ENCODE data around the gene NDRG4.

Gene NDRG4

GRCh38 chr16:58461640-58462039 is 38.3 kb upstream of the NDRG4 start:
- no peaks in the 10 kb centered on the region for H3K36me3 ChIP-seq (replicated peaks)
- H3K4me3 ChIP-seq = no peak overlapping the region
- H3K4me1 ChIP-seq = no peaks in the 10 kb centered on the region
- DNase-seq (ENCODE audit: low spot score in 2 of 2) = no peak
- in situ Hi-C loops (cut with MboI; ENCODE audit: low sequenced_read_pairs) = no loop called here
- peaks cover 25% of the 10 kb centered on the region for H3K27me3 ChIP-seq (ENCODE audit: low read depth)
- no peaks in the 10 kb centered on the region for H3K9me3 ChIP-seq

DNA sequence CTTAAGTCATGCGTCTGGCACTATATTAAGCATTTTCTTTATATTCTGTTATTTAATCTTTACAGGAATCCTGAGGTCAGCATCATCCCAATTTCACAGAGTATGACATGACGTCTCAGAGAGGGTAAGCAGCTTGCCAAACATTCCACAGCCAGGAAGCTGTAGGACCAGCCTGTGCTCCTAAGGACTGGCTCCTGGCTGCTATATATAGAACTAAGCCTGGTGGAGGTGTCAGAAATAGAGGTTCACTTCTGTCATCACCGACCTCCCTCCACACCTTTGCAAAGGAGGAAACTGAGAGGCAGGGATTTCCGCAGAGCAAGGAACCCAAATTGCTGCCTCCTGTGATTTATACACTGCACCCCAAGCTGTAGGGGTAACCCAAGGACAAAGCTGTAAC is 37.9 kb upstream of the NDRG4 start:
- DNase-seq (ENCODE audit: low spot score in 2 of 2) = no peak
- H3K4me1 ChIP-seq = no peaks in the 10 kb centered on the region
- no peaks in the 10 kb centered on the region for H3K36me3 ChIP-seq (replicated peaks)
- peaks cover 25% of the 10 kb centered on the region for H3K27me3 ChIP-seq (ENCODE audit: low read depth)
- no peaks in the 10 kb centered on the region for H3K9me3 ChIP-seq
- in situ Hi-C loops (cut with MboI; ENCODE audit: low sequenced_read_pairs) = no loop called here
- H3K4me3 ChIP-seq = no peak overlapping the region

DNA sequence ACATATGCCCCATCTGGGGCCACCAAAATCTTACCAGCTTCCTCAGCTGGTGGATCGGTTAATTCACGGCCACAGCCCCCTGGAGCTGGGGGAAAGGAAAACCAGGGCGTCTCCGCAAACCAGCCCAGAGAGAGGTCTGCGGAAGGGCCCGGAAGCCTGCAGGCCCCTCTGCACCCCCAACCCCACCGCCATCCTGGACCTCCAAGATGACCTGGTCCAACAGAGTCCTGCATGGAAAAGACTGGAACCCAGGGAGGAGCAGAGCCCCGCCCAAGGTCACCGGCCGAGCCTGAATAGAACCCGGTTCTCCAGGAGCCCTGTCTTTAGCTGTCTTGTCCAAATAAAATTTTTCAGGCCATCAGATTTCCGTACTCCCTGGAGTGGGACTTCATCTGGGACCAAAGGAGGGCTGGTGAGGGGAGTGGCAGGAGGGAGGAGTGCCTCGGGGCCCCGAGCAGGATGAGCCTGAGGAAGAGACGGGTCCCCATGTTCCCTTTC is 37.4 kb upstream of the NDRG4 start:
- Histone ChIP-seq H3K27me3 (ENCODE audit: low read depth) (peaks cover 25% of the 10 kb centered on the region), H3K36me3 (replicated peaks) (no peaks in the 10 kb centered on the region), H3K4me3 (no peak overlapping the region), H3K4me1 (no peaks in the 10 kb centered on the region), H3K9me3 (no peaks in the 10 kb centered on the region)
- DNase-seq (ENCODE audit: low spot score in 2 of 2) = no peak
- in situ Hi-C loops (cut with MboI; ENCODE audit: low sequenced_read_pairs) = no loop called here

- no peaks in the 10 kb centered on the region for H3K4me1 ChIP-seq
- H3K9me3 ChIP-seq = no peaks in the 10 kb centered on the region
- peaks cover 25% of the 10 kb centered on the region for H3K27me3 ChIP-seq (ENCODE audit: low read depth)
- H3K4me3 ChIP-seq = peak overlapping the region; percentile 38
- DNase-seq (ENCODE audit: low spot score in 2 of 2) = peak in 1 of 2 experiments; percentile 53
- in situ Hi-C loops (cut with MboI; ENCODE audit: low sequenced_read_pairs) = no loop called here
- H3K36me3 ChIP-seq (replicated peaks) = no peaks in the 10 kb centered on the region
Observed at GRCh38 chr16:58462997-58463941, 36.7 kb upstream of the NDRG4 start.

DNA sequence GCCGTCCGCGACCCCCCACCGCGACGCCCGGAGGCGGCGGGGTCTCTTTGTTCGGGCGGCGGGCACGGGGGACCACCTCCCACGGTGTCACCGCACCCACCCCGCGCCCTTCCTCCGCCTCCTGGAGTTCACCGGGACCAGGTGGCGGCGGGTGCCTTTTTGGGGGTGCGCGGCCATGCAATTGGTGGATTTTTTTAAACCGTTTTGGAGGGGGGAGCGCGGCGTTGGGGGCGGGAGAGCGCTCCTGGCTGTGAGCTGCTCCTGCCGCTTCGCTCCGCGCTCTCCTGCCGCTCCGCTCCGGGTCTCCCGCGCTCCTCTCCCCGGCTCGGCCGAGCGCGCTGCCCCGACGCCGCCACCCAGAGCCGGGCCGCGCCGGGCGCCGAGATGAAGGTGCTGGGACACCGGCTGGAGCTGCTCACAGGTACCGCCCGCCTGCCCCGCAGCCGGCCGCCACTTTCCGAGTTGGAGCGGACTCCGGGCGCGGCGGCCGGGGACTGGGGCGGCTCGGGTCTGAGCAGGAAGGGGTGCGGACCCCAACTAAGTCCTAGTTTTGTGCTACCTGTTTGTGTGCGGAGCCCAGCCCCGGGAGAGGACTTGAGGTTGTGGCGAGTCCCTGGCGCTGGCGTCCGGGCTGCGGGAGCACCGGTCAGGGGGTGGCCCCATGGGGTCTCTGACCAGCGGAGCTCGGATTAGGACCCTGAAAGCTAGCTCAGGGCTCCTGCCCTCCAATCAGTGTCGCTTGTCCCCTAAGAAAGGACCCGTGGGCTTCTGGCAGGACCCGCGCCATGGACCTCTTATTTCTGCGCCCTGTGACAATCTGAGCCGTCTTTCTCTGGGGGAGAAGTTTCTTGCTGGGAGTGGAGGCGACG is 35.7 kb upstream of the NDRG4 start:
- Histone ChIP-seq H3K36me3 (replicated peaks) (no peaks in the 10 kb centered on the region), H3K27me3 (ENCODE audit: low read depth) (peaks cover 25% of the 10 kb centered on the region), H3K9me3 (no peaks in the 10 kb centered on the region), H3K4me1 (no peaks in the 10 kb centered on the region), H3K4me3 (peak overlapping the region; percentile 38)
- in situ Hi-C loops (cut with MboI; ENCODE audit: low sequenced_read_pairs) = no loop called here
- DNase-seq (ENCODE audit: low spot score in 2 of 2) = peak in 1 of 2 experiments; percentile 38

DNA sequence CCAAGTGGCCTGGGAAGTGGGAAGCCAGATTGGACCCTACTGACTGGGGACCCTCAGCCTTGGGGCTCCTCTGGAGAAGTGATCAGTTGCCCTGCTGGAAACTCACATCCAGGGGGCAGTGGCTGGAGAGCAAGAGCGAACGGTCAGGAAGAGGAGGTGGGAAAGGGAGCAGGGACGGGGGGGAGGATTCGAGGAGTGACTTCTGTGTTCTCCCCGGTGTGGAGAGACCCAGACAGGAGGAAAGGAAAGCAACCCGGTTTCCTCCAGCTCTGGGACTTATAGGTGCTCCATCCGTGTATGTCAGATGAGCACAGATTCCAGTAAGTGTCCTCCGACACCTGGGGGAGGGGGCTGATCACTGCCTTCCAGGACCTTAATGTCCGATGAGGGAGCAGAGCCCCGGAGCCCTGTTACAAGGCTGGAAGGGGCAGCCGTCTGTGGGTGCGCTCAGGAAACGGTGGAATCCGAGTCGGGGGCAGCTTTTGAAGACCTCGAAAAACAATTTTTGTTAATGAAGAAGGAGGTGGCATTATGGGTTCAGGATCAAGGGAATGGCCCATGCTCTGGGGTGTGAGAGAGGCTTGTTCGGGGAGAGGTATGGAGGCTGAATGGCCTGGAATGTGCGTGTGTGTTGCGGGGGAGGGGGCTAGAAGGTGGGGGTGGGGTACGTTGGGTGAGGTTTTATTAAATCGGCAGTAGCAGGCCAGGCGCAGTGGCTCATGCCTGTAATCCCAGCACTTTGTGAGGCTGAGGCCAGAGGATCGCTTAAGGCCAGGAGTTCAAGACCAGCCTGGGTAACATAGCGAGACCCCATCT is 34.8 kb upstream of the NDRG4 start:
- in situ Hi-C loops (cut with MboI; ENCODE audit: low sequenced_read_pairs) = no loop called here
- Histone ChIP-seq H3K4me3 (peak overlapping the region; percentile 38), H3K9me3 (no peaks in the 10 kb centered on the region), H3K27me3 (ENCODE audit: low read depth) (peaks cover 25% of the 10 kb centered on the region), H3K4me1 (no peaks in the 10 kb centered on the region), H3K36me3 (replicated peaks) (no peaks in the 10 kb centered on the region)
- peak in 1 of 2 experiments; percentile 54 for DNase-seq (ENCODE audit: low spot score in 2 of 2)

GRCh38 chr16:58465817-58466216 is 34.1 kb upstream of the NDRG4 start:
- H3K9me3 ChIP-seq = no peaks in the 10 kb centered on the region
- H3K4me1 ChIP-seq = no peaks in the 10 kb centered on the region
- in situ Hi-C loops (cut with MboI; ENCODE audit: low sequenced_read_pairs) = no loop called here
- DNase-seq (ENCODE audit: low spot score in 2 of 2) = no peak
- H3K27me3 ChIP-seq (ENCODE audit: low read depth) = peaks cover 25% of the 10 kb centered on the region
- no peak overlapping the region for H3K4me3 ChIP-seq
- no peaks in the 10 kb centered on the region for H3K36me3 ChIP-seq (replicated peaks)

DNA sequence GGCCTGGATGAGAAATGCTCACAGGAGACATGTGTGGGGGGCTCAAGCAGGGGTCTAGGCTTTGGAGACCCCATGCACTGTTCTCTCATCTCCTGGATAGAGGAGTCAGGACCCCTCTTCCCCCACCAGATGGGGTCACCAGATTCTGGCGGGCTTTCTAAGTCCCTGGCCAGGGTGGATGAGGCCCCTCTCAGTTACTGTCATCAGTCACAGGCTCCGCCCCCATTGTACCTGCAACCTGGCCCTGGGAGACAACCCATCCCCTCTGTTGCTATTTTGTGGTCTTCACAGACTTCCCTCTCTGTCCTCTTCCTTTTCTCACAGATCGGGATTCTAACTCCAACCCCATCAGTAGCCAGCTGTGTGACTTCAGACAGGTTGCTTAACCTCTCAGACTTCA is 33.5 kb upstream of the NDRG4 start:
- in situ Hi-C loops (cut with MboI; ENCODE audit: low sequenced_read_pairs) = no loop called here
- Histone ChIP-seq H3K9me3 (no peaks in the 10 kb centered on the region), H3K36me3 (replicated peaks) (no peaks in the 10 kb centered on the region), H3K4me3 (no peak overlapping the region), H3K27me3 (ENCODE audit: low read depth) (peaks cover 25% of the 10 kb centered on the region), H3K4me1 (no peaks in the 10 kb centered on the region)
- no peak for DNase-seq (ENCODE audit: low spot score in 2 of 2)

- DNase-seq (ENCODE audit: low spot score in 2 of 2) = no peak
- H3K36me3 ChIP-seq (replicated peaks) = no peaks in the 10 kb centered on the region
- H3K9me3 ChIP-seq = no peaks in the 10 kb centered on the region
- H3K4me1 ChIP-seq = no peaks in the 10 kb centered on the region
- H3K27me3 ChIP-seq (ENCODE audit: low read depth) = peaks cover 24% of the 10 kb centered on the region
- H3K4me3 ChIP-seq = no peak overlapping the region
- in situ Hi-C loops (cut with MboI; ENCODE audit: low sequenced_read_pairs) = no loop called here
Observed at GRCh38 chr16:58467905-58468304, 32.0 kb upstream of the NDRG4 start.

GRCh38 chr16:58471209-58471975 is 28.6 kb upstream of the NDRG4 start:
- Histone ChIP-seq H3K4me3 (no peak overlapping the region), H3K9me3 (no peaks in the 10 kb centered on the region), H3K4me1 (no peaks in the 10 kb centered on the region), H3K27me3 (ENCODE audit: low read depth) (no peaks in the 10 kb centered on the region), H3K36me3 (replicated peaks) (no peaks in the 10 kb centered on the region)
- in situ Hi-C loops (cut with MboI; ENCODE audit: low sequenced_read_pairs) = no loop called here
- no peak for DNase-seq (ENCODE audit: low spot score in 2 of 2)

DNA sequence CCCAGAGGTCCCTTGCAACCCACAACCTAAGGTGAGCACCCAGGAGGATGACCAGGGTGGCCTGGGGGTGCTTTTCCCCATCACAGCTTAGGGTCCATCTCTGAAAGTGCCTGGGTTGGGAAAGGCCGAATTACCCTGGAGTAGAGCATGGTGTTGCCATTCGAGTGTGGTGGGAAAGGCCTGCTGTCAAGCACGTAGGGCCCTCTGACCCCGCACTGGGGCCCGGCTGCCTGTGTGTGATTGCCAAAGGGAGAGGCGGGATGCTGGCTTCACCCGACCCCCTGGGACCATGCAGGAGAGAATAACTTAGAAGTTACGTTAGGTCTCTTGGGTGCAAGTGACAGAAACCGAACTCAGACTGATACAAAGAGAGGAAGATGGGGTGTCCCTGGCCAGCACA is 27.7 kb upstream of the NDRG4 start:
- no peak for DNase-seq (ENCODE audit: low spot score in 2 of 2)
- Histone ChIP-seq H3K36me3 (replicated peaks) (no peaks in the 10 kb centered on the region), H3K27me3 (ENCODE audit: low read depth) (no peaks in the 10 kb centered on the region), H3K4me3 (no peak overlapping the region), H3K4me1 (no peaks in the 10 kb centered on the region), H3K9me3 (no peaks in the 10 kb centered on the region)
- in situ Hi-C loops (cut with MboI; ENCODE audit: low sequenced_read_pairs) = no loop called here

DNA sequence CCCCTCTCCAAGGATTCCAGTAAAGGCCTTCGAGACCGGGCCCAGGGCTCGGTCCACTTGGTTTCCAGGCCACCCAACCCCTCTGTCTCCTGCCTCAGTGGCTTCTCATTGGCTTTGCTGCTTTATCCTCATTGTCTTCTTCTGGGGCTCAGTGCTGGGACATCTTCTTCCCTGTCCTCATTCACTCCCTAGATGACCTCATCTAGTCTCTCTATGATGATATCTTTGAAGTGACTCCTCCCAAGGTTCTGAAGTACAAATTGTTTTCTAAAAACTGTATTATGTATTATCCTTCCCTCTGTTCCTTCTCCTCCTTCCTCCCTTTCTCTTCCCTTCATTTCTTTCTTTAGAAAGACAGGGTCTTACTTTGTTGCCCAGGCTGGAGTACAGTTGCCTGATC is 27.1 kb upstream of the NDRG4 start:
- no peak for DNase-seq (ENCODE audit: low spot score in 2 of 2)
- Histone ChIP-seq H3K4me3 (no peak overlapping the region), H3K36me3 (replicated peaks) (no peaks in the 10 kb centered on the region), H3K27me3 (ENCODE audit: low read depth) (no peaks in the 10 kb centered on the region), H3K4me1 (no peaks in the 10 kb centered on the region), H3K9me3 (no peaks in the 10 kb centered on the region)
- in situ Hi-C loops (cut with MboI; ENCODE audit: low sequenced_read_pairs) = no loop called here

DNA sequence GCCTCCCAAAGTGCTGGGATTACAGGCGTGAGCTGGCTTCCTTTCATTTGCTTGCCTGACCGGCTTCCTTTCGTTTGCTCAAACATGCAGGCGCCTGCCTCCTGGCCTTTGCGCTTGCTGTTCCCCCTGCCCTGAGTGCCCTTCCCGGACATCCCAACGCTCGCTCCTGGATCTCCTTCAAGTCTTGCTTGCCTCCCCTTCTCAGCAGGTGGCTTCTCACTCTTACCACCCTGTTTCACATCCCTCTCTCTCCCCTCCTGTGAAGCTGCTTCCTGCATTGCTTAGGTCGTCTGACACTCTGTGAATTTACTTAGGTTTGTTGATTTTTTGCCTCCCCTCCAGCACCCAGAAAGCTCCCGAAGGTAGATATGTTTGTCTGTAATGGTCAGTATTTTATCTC is 25.6 kb upstream of the NDRG4 start:
- H3K27me3 ChIP-seq (ENCODE audit: low read depth) = no peaks in the 10 kb centered on the region
- DNase-seq (ENCODE audit: low spot score in 2 of 2) = no peak
- H3K4me1 ChIP-seq = no peaks in the 10 kb centered on the region
- H3K4me3 ChIP-seq = no peak overlapping the region
- in situ Hi-C loops (cut with MboI; ENCODE audit: low sequenced_read_pairs) = no loop called here
- no peaks in the 10 kb centered on the region for H3K9me3 ChIP-seq
- no peaks in the 10 kb centered on the region for H3K36me3 ChIP-seq (replicated peaks)

Data from HAP-1 (cell line).